Measurements from ENCODE around the gene ST8SIA5. TPM values are rescaled to one million over a fixed set of nuclear protein-coding genes. Genes with fewer than 3 reads are reported as not detected.

Gene ST8SIA5
- polyA plus RNA-seq, 1 experiment = not detected

DNA sequence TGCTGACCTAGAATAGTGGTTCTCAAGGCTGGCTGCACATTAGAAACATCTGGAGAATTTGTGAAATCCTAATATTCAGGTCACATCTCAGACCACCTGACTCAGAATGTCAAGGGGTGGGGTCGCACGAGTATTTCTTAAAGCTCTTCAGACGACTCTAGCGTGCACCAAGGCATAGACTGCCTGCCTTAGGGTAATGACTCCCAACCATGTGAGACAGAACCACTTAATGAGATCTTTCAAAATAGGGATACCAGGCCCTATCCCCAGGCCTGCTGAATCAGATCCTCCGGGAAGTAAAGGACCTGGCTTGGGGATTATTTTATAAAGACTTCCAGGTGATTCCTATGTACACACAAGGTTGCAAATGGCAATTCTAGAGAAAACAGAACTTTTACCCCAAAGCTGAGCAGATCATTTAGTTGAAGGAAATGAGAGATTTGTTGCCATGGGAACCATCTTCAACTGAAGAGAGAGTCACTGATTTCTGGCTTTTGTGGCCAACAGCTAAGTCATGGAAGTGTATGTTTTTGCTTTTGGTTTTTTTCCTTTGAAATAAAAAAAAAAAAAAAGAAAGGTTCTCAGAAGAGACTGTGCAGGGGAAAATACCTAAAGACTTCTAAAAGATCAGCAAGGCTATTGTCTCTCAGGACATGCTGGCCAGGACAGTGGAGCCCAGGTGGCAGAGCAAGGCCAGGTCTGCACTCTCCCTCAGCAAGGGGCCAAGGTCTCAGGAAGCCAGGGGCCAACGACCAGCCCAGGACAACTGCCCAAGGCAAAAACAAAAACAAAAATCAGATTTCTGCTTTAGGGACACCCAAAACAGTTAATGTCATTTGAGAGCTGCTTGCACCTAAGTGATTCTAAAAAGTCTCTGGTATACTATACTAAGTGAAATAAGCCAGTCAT lies 84.5 kb downstream of the ST8SIA5 start:
- no peak for DNase-seq (ENCODE audit: low read depth)
- no peak for TF ChIP-seq CTCF (IDR thresholded peaks at IDR 0.05; ENCODE audit: insufficient read depth, low read depth, low read length)
- H3K4me3 ChIP-seq (ENCODE audit: low read depth, low read length) = no peak overlapping the region
- ChIA-PET CTCF (interaction anchor here (5.0 kb wide), 1 partner anchor 14 kb away, joined by 20 read pairs; no protein-coding TSS in a partner anchor), POLR2A (no interaction called here)
- H3K36me3 ChIP-seq (ENCODE audit: control insufficient read depth, insufficient read depth, low read length) = no peaks in the 10 kb centered on the region
- H3K27me3 ChIP-seq (ENCODE audit: control insufficient read depth, insufficient read depth, low read length) = peaks cover 2% of the 10 kb centered on the region; the same call in 1 of the 2 replicates

GRCh38 chr18:46668694-46669093 lies 88.2 kb downstream of the ST8SIA5 start:
- no peak for TF ChIP-seq CTCF (IDR thresholded peaks at IDR 0.05; ENCODE audit: insufficient read depth, low read depth, low read length)
- POLR2A ChIA-PET = no interaction called here
- H3K27me3 ChIP-seq (ENCODE audit: control insufficient read depth, insufficient read depth, low read length) = peaks cover 3% of the 10 kb centered on the region; the same call in 1 of the 2 replicates
- DNase-seq (ENCODE audit: low read depth) = no peak
- no peaks in the 10 kb centered on the region for H3K36me3 ChIP-seq (ENCODE audit: control insufficient read depth, insufficient read depth, low read length)
- CTCF ChIA-PET = interaction anchor here (5.0 kb wide), 1 partner anchor 11 kb away, joined by 20 read pairs; no protein-coding TSS in a partner anchor
- no peak overlapping the region for H3K4me3 ChIP-seq (ENCODE audit: low read depth, low read length)

- Histone ChIP-seq H3K36me3 (ENCODE audit: control insufficient read depth, insufficient read depth, low read length) (no peaks in the 10 kb centered on the region), H3K4me3 (ENCODE audit: low read depth, low read length) (no peak overlapping the region), H3K27me3 (ENCODE audit: control insufficient read depth, insufficient read depth, low read length) (peaks cover 3% of the 10 kb centered on the region; the same call in 1 of the 2 replicates)
- DNase-seq (ENCODE audit: low read depth) = no peak
- CTCF ChIA-PET = interaction anchor here (5.0 kb wide), 1 partner anchor 10 kb away, joined by 20 read pairs; no protein-coding TSS in a partner anchor
- POLR2A ChIA-PET = no interaction called here
- TF ChIP-seq CTCF (IDR thresholded peaks at IDR 0.05; ENCODE audit: insufficient read depth, low read depth, low read length) = no peak
These were observed 88.7 kb downstream of the ST8SIA5 start for GRCh38 chr18:46668135-46668534.

DNA sequence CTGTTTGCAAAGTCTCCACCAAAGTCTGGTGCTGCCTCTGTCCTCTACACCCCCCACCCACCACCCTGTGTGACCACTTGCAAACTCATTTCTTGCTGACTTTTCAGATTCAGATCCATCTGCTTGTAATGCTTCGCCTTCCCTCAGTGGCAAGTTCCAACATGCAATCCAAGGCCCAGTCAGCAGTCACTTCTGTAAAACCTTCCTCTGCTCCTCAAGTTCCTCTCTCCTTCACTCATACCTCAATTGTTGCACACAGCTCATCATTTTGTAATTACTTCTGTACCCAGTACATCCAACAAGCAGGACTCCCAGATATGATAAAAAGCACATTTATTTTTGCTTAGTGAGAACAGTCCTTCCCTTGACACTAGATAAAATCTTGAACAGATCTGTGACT lies 93.3 kb downstream of the ST8SIA5 start:
- ChIA-PET CTCF (no interaction called here), POLR2A (no interaction called here)
- H3K36me3 ChIP-seq (ENCODE audit: control insufficient read depth, insufficient read depth, low read length) = no peaks in the 10 kb centered on the region
- H3K4me3 ChIP-seq (ENCODE audit: low read depth, low read length) = no peak overlapping the region
- H3K27me3 ChIP-seq (ENCODE audit: control insufficient read depth, insufficient read depth, low read length) = peaks cover 5% of the 10 kb centered on the region; the same call in 1 of the 2 replicates
- DNase-seq (ENCODE audit: low read depth) = no peak
- TF ChIP-seq CTCF (IDR thresholded peaks at IDR 0.05; ENCODE audit: insufficient read depth, low read depth, low read length) = no peak

GRCh38 chr18:46660957-46661749 lies 95.7 kb downstream of the ST8SIA5 start:
- peaks cover 6% of the 10 kb centered on the region; the same call in 1 of the 2 replicates for H3K27me3 ChIP-seq (ENCODE audit: control insufficient read depth, insufficient read depth, low read length)
- ChIA-PET POLR2A (no interaction called here), CTCF (interaction anchor here (1.0 to 10.1 kb wide), 6 partner anchors 8 to 512 kb away, joined by 3 to 135 read pairs (median 22); a partner anchor contains a TSS)
- DNase-seq (ENCODE audit: low read depth) = no peak
- no peak overlapping the region for H3K4me3 ChIP-seq (ENCODE audit: low read depth, low read length)
- H3K36me3 ChIP-seq (ENCODE audit: control insufficient read depth, insufficient read depth, low read length) = no peaks in the 10 kb centered on the region
- TF ChIP-seq CTCF (IDR thresholded peaks at IDR 0.05; ENCODE audit: insufficient read depth, low read depth, low read length) = no peak
